Activated CD4-positive, CD25-positive, alpha-beta regulatory T cell treated with anti-CD3 and anti-CD28 coated beads, Interleukin-2, amount 50 U/mL, for 72 hours (primary cell): ENCODE results near the gene COMMD6.
"Not testable (repeated sequence)": the region's sequence is repeated elsewhere in the genome, so short reads cannot be mapped to it uniquely, and the experiment has no call there.

Experiments used
- DNase-seq: peaks from one replicate; pipeline ENCODE4 v3.0.0; 2021

The COMMD6 gene

DNA sequence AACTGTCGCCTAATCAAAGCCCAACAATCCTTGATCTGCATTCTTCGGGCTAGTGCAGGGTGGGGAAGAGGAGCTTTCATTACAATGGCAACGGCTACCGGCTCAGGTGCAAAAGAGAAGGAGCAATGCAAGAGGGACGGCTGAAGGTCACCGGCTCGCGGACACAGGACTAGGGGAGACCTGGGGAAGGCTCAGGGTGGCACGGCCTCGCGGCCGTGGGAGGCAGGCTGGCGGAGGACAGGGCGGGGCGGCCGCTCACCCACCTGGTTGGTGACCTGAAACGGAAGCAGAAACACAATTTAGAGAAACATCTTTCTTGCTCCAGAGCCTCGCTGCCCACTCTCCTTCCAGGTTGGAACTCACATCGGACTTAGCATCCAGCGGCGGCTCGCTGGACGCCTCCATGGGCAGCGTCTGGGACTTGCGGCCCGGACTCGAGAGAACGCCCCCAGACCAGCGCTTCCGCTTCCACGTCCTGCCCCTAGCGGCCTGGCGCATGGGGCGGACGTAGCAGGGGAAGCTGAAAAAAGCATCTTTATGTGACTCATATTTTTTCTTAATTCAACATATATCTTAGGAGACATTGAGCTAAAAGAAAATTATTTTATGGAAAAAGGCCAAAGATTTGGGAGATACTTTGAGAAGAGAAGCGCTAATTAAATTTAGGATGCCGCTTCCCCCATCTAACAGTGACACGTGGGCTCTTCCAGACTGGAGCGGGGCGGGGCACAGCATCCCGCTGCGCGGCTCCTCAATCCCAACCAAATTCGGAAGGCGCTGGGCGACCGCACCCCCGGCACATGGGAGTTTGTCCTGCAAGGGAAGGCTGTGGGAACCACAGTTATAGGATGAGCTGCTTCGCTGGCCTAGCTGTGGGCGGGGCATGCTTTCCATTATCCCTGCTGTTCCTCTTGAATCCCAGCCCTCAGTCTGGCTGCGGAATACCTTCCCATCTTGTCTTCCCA lies at the start of gene COMMD6:
Gene COMMD6 (minus strand): TSS at position 441 of the 965 bp plus-strand sequence. CDS start 36 bp downstream, at position 405.
- peak; percentile 77 for DNase-seq

- DNase-seq, result no peak
These were observed 47.5 kb upstream of the COMMD6 start for GRCh38 chr13:75585153-75585552.

- no peak for DNase-seq
These were observed 45.5 kb upstream of the COMMD6 start for GRCh38 chr13:75583091-75583490.

GRCh38 chr13:75581874-75582640 lies 44.4 kb upstream of the COMMD6 start:
- DNase-seq, result no peak

DNA sequence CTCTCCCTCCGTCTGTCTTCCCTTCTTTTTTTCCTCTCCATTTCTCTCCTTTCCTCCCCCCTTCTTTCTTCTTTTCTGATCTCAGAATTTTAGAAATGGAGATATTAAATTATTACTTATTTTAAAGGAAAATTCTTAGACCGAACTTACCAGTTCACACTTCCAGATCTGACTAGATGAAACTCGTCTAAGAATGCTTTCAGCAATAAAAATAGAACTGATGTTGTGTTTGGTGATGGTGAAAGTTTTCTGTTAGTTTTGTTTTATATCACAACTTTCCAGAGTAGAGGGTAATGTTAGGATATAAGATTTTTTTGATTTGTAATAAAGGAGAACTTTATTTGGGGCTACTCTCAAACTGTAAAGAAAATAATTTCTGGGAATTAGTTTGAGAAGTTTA lies 41.9 kb upstream of the COMMD6 start:
- DNase-seq, result no peak

GRCh38 chr13:75569576-75569975 lies 31.9 kb upstream of the COMMD6 start:
- no peak for DNase-seq

GRCh38 chr13:75566658-75567057 lies 29.0 kb upstream of the COMMD6 start:
- no peak for DNase-seq

- DNase-seq, result no peak
These were observed 20.7 kb upstream of the COMMD6 start for GRCh38 chr13:75558145-75558840.

GRCh38 chr13:75556961-75557360 lies 19.3 kb upstream of the COMMD6 start:
- no peak for DNase-seq

DNA sequence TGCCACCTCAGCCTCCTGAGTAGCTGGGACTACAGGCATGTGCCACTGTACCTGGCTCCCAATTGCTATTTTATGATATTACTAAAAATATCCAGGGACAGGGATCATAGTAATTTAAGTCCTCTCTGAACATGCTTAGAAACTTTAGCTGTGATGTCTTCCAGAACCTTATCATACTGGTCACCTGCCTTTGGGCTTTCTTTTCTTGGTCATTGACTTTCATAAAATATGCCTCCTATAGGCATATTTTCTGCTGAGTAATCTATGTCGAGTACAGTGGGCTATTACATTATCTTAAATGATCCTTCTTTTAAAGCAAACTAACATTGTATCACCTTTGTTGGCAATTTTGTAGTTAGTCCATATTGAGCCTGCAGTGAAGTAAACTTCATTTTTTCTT lies 18.2 kb upstream of the COMMD6 start:
- DNase-seq, result no peak

DNA sequence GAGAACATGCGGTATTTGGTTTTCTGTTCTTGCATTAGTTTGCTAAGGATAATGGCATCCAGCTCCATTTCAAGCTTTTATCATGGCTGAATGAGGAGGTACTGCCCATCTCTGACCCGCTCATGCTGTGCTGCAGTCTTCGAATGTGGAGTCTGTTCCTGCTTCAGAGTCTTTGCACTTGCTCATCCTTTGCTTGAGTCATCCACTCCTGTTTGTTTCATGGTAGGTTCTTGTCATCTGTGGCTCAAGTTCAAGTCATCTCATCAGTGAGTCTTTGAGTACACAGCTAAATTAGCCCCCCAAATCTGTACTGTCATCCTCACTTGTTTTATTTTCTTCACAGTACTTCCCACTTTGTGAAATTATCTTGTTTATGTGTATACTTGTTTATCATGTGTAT lies 17.3 kb upstream of the COMMD6 start:
- DNase-seq, result no peak

DNA sequence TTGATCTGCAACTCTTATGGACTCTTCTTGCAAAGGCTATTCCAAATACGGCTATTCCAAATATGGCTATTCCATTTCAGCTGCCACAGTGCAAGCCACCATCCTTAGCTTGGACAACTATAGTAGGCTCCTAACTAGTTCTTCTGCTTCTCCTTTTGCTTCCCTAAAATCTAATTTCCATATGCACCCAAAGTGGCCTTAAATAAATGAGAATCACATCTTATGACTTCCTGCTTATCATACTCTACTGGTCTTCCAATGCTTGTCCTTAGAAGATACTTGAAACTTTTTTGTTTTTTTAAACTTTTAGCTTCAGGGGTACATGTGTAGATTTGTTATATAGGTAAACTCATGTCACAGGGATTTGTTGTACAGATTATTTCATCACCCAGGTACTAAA lies 16.8 kb upstream of the COMMD6 start:
- no peak for DNase-seq

- DNase-seq, result no peak
These were observed 12.5 kb upstream of the COMMD6 start for GRCh38 chr13:75550159-75550567.

DNA sequence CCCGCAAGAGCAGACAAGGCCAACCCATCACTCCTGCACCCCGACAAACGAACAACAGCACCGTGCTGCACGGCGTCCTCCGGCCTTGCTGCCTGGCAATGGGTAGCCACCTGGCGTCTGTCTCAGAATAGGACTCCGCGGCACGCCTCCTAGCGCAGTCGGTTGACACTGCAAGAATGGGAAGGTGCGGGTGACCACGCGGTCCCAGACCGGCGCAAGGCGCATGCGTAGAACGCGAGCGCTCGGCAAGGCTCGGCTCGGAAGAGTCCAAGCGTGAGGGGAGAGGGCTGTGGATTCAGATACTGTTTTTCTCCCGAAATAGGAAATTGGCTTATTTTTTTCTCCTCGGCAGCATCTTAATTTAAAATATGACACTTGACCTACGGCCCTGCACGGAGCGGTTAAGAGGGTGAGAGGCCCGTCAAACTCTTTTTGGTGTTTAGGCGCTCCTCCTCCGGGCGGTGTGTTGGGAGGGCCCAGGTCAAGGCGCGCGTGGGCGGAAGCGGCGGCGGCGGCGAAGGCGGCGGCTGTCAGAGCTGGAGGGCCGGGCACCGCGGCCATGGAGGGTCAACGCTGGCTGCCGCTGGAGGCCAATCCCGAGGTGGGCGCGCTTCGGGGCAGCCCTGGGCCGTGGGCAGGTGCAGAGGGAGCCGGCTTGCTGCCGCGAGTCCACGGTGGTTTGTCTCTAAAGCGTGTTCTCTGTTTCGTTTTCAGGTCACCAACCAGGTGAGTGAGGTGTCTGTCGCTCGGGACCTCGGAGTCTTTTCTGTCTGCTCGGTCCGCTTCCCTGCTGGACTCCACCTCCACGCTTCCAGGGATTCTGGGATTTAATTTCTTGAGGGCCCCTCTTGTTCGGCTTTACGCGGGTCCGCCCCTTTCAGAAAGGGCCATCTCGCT lies 11.9 kb upstream of the COMMD6 start, which contains the start of gene UCHL3:
Gene UCHL3 (plus strand): TSS at position 530 of the 897 bp plus-strand sequence. CDS start 30 bp downstream, at position 560.
- DNase-seq, result peak; percentile 97

GRCh38 chr13:75547917-75548316 lies 10.3 kb upstream of the COMMD6 start:
- DNase-seq, result no peak

DNA sequence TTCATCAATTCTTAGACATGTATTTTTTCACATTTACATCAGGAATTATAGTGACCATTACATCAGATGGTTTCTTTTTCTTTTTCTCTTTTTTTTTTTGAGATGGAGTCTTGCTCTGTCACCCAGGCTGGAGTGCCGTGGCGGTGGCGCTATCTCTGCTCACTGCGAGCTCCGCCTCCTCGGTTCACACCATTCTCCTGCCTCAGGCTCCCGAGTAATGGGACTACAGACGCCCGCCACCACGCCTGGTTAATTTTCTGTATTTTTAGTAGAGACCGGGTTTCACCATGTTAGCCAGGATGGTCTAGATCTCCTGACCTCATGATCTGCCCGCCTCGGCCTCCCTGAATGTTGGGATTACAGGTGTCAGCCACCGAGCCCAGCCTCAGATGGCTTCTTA lies 7.7 kb upstream of the COMMD6 start:
- not testable (repeated sequence) for DNase-seq

- DNase-seq, result no peak
These were observed 7.2 kb upstream of the COMMD6 start for GRCh38 chr13:75544681-75545330.

DNA sequence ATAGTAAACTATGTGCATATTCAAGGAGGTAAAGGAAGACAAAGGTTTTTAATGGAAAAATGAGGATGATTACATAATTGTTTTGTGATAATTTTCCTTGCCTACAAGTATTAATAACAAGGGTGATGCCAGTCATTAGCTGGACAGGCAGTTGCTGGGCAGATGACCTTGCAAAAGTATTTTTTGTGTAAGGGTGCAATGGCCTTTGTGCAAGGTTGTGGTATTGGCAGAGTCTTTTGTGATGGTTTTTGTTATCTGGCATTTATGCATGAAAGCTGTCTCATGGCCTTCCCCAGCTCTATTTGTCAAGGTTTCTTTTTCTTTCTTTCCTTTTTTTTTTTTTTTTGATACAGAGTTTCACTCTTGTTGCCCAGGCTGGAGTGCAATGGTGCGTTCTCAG lies 4.3 kb upstream of the COMMD6 start:
- no peak for DNase-seq

DNA sequence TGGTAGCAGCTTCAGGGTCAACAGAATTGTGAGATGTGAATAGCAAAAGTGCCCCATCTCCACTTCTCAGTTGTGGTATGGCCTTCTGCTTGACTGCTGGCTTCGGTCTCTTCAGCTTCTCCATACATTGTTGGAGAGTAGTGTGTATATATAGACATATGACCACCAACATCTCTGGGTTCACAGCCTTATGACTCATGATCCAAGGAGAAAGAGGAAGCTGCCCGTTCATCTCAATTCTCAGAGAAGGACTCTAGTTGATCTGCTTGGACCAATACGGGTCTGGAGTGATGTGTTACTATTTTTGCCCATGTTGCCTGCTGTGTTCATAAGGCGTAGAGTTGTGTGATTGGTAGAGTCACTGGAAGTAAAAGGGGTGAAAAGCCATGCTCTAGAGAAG lies 3.6 kb upstream of the COMMD6 start:
- no peak for DNase-seq

DNA sequence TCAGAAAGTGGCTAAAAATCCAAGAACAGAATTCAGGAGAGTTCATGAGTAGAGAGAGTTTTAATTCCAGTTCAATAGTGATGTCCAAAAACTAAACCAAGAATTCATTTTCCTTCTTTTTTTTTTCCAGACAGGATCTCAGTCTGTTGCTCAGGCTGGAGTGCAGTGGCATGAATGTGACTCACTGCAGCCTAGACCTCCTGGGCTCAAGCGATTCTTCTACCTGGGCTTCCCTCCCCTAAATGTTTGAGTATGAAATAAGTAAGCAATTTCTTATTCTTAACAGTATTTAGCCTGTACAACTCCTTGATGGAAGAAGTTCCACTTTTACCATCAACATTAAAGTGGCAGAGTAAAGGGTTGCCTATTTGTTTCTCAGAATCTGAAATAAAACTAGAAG lies 3.8 kb downstream of the COMMD6 start:
- DNase-seq, result no peak

DNA sequence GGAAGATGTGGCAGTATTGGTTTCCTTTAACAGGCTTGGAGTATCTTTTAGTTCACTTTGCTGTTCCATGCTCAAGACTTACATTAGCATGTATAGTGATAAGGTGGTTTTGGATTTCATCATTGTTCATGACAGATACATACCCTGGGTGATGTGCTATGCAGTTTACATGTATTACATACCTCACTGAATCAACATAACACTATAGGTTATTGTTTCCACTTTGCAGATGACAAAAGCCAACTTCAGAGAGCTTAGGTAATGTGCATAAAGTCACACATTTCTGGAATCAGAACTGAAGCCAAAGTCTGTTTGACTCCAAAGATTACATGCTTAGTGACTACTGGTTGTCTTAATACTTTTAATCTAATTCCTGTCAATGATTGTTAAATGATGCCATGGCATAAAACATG lies 7.1 kb downstream of the COMMD6 start:
- DNase-seq, result no peak

DNA sequence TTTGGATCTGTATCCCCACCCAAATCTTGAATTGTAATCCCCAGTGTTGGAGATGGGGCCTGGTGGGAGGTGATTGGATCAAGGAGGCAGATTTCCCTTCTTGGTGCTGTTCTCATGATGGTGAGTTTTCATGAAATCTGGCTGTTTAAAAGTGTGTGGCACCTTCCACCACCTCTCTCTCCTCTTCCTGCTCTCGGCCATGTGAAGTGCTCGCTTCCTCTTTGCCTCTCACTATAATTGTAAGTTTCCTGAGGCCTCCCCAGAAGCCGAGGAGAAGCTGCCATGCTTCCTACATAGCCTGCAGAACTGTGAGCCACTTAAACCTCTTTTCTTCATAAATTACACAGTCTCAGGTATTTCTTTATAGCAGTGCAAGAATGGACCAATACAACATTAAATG lies 15.7 kb downstream of the COMMD6 start:
- no peak for DNase-seq
